LNCaP clone FGC (cell line): Measurements from ENCODE around the gene DHX30.

Experiments used
- DNase-seq: peaks from one replicate; pipeline ENCODE4 v3.0.0-alpha.2; 2011; ENCODE audit warnings: low read depth
- H3K4me3 ChIP-seq: 2 replicates; pipeline ENCODE4 v1.5.1; 2011; ENCODE audit warnings: mild to moderate bottlenecking, low read depth, low read length, control low read depth
- CTCF ChIP-seq: IDR thresholded peaks from 2 replicates; pipeline ENCODE4 v1.5.1; 2012; ENCODE audit warnings: mild to moderate bottlenecking; ENCODE audit not compliant: control insufficient read depth, insufficient read depth; ENCODE audit errors: extremely low read depth

The DHX30 gene

GRCh38 chr3:47863391-47864128, 60.6 kb downstream of the DHX30 start:
- no peak for DNase-seq
- no peak for TF ChIP-seq CTCF

GRCh38 chr3:47865192-47865591, 62.3 kb downstream of the DHX30 start:
- no peak for TF ChIP-seq CTCF
- H3K4me3 ChIP-seq: no peak overlapping the region
- DNase-seq: no peak

More at GRCh38 chr3:47863391-47864128, 60.6 kb downstream of the DHX30 start:
- no peak overlapping the region for H3K4me3 ChIP-seq

GRCh38 chr3:47867451-47868044, 64.6 kb downstream of the DHX30 start:
- TF ChIP-seq CTCF: no peak
- no peak overlapping the region for H3K4me3 ChIP-seq
- DNase-seq: no peak

- DNase-seq: no peak
- no peak for TF ChIP-seq CTCF
These were observed 65.4 kb downstream of the DHX30 start for GRCh38 chr3:47868306-47868705.

GRCh38 chr3:47870156-47870555, 67.2 kb downstream of the DHX30 start:
- TF ChIP-seq CTCF: no peak
- DNase-seq: no peak
- no peak overlapping the region for H3K4me3 ChIP-seq

More at GRCh38 chr3:47868306-47868705, 65.4 kb downstream of the DHX30 start:
- H3K4me3 ChIP-seq: no peak overlapping the region

- no peak for TF ChIP-seq CTCF
- no peak for DNase-seq
- no peak overlapping the region for H3K4me3 ChIP-seq
These were observed 67.8 kb downstream of the DHX30 start for GRCh38 chr3:47870702-47871260.
